Esophagus muscularis mucosa (tissue), 4 donors: ENCODE measurements around the gene PNN.

Source experiments
- EP300 ChIP-seq: sonication (generic); formaldehyde crosslinking; IDR thresholded peaks from one replicate; pipeline ENCODE4 v1.6.1; 2017; ENCODE audit warnings: antibody characterized with exemption
- POLR2A ChIP-seq: fragments of 450-650 bp; IDR thresholded peaks from one replicate; pipeline ENCODE4 v1.6.1; 2017; ENCODE audit warnings: antibody characterized with exemption, moderate library complexity, mild to moderate bottlenecking, low read depth
- POLR2AphosphoS5 ChIP-seq, 2 donors: sonication (generic); formaldehyde crosslinking; IDR thresholded peaks; one replicate each; pipeline ENCODE4 v1.6.1; 2017; ENCODE audit warnings: antibody characterized with exemption in 2 of 2
- TF ChIP-seq, protein P1 (sequence below), 3 experiments: fragments of 200-600 bp in 2 of 3; fragments of 450-650 bp in 1 of 3; sonication (generic) in 2 of 3; IDR thresholded peaks; one replicate each; pipeline ENCODE4 v1.5.1; 2017 to 2019; ENCODE audit warnings: antibody characterized with exemption in 3 of 3, mild to moderate bottlenecking in 2 of 3, moderate library complexity in 1 of 3

- TF ChIP-seq POLR2AphosphoS5 (IDR thresholded peaks at IDR 0.05) (no peak), EP300 (no peak), POLR2A (no peak)
- TF ChIP-seq, protein P1, sequence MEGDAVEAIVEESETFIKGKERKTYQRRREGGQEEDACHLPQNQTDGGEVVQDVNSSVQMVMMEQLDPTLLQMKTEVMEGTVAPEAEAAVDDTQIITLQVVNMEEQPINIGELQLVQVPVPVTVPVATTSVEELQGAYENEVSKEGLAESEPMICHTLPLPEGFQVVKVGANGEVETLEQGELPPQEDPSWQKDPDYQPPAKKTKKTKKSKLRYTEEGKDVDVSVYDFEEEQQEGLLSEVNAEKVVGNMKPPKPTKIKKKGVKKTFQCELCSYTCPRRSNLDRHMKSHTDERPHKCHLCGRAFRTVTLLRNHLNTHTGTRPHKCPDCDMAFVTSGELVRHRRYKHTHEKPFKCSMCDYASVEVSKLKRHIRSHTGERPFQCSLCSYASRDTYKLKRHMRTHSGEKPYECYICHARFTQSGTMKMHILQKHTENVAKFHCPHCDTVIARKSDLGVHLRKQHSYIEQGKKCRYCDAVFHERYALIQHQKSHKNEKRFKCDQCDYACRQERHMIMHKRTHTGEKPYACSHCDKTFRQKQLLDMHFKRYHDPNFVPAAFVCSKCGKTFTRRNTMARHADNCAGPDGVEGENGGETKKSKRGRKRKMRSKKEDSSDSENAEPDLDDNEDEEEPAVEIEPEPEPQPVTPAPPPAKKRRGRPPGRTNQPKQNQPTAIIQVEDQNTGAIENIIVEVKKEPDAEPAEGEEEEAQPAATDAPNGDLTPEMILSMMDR (IDR thresholded peaks at IDR 0.05): no peak
These were observed 37.0 kb downstream of the PNN start for GRCh38 chr14:39212034-39212433.
